Measurements from ENCODE around the gene YWHAQ. TPM values are rescaled to one million over a fixed set of nuclear protein-coding genes. Genes with fewer than 3 reads are reported as not detected.
"Not testable (repeated sequence)": the region's sequence is repeated elsewhere in the genome, so short reads cannot be mapped to it uniquely, and the experiment has no call there.

The YWHAQ gene
- total RNA-seq, 1 donor from 2014 or later = 655 TPM

- TF ChIP-seq EZH2 (IDR thresholded peaks at IDR 0.05) = no peak
- TF ChIP-seq EZH2phosphoT487 (IDR thresholded peaks at IDR 0.05) = no peak
- TF ChIP-seq CTCF (IDR thresholded peaks at IDR 0.05) = no peak
Observed at GRCh38 chr2:9595746-9596145, 35.1 kb downstream of the YWHAQ start.

GRCh38 chr2:9595256-9595655, 35.5 kb downstream of the YWHAQ start:
- DNase-seq (ENCODE audit: low spot score); H3K9ac ChIP-seq; H3K9me3 ChIP-seq (ENCODE audit: low read depth); H3K27me3 ChIP-seq; H2AFZ ChIP-seq (replicated peaks); H3K4me1 Mint-ChIP-seq; H3K4me3 ChIP-seq; H3K27ac Mint-ChIP-seq; H3K4me2 ChIP-seq; H3K4me1 ChIP-seq; H3K4me3 Mint-ChIP-seq; H3K27ac ChIP-seq; H3F3A ChIP-seq (ENCODE audit: low read depth); H3K27me3 Mint-ChIP-seq (ENCODE audit: insufficient read depth, low read depth): not testable (repeated sequence)
- peaks cover 100% of the 10 kb centered on the region for H3K79me2 ChIP-seq (ENCODE audit: low read depth)
- peaks cover 26% of the 10 kb centered on the region for H3K36me3 ChIP-seq
- H3K36me3 Mint-ChIP-seq = peaks cover 62% of the 10 kb centered on the region
- H3K9me3 Mint-ChIP-seq = peaks cover 28% of the 10 kb centered on the region
- H4K20me1 ChIP-seq (ENCODE audit: low read depth) = peaks cover 65% of the 10 kb centered on the region

More at GRCh38 chr2:9595746-9596145, 35.1 kb downstream of the YWHAQ start:
- H3K4me2 ChIP-seq = no peak overlapping the region
- H4K20me1 ChIP-seq (ENCODE audit: low read depth) = peaks cover 60% of the 10 kb centered on the region
- H2AFZ ChIP-seq (replicated peaks) = no peak overlapping the region
- no peak for DNase-seq (ENCODE audit: low spot score)
- H3K4me1 Mint-ChIP-seq = peaks cover 10% of the 10 kb centered on the region
- peaks cover 24% of the 10 kb centered on the region for H3K36me3 ChIP-seq
- H3K27me3 Mint-ChIP-seq (ENCODE audit: insufficient read depth, low read depth) = no peaks in the 10 kb centered on the region
- H3K27ac ChIP-seq = no peak overlapping the region
- peaks cover 33% of the 10 kb centered on the region for H3K9me3 Mint-ChIP-seq
- no peaks in the 10 kb centered on the region for H3K9me3 ChIP-seq (ENCODE audit: low read depth)
- peaks cover 100% of the 10 kb centered on the region for H3K79me2 ChIP-seq (ENCODE audit: low read depth)
- no peaks in the 10 kb centered on the region for H3K27me3 ChIP-seq
- no peak overlapping the region for H3K27ac Mint-ChIP-seq
- peaks cover 3% of the 10 kb centered on the region for H3F3A ChIP-seq (ENCODE audit: low read depth)
- H3K4me3 Mint-ChIP-seq = no peak overlapping the region
- no peak overlapping the region for H3K9ac ChIP-seq
- peaks cover 64% of the 10 kb centered on the region for H3K36me3 Mint-ChIP-seq
- H3K4me3 ChIP-seq = no peak overlapping the region
- no peaks in the 10 kb centered on the region for H3K4me1 ChIP-seq

- peaks cover 100% of the 10 kb centered on the region for H3K79me2 ChIP-seq (ENCODE audit: low read depth)
Observed at GRCh38 chr2:9594366-9595054, 36.3 kb downstream of the YWHAQ start.

More at GRCh38 chr2:9594366-9595054, 36.3 kb downstream of the YWHAQ start:
- peaks cover 10% of the 10 kb centered on the region for H3K4me1 Mint-ChIP-seq
- no peak overlapping the region for H3K4me3 ChIP-seq
- no peak overlapping the region for H3K4me2 ChIP-seq
- no peak overlapping the region for H3K27ac ChIP-seq
- DNase-seq (ENCODE audit: low spot score) = no peak
- H3K4me3 Mint-ChIP-seq = no peak overlapping the region
- peaks cover 13% of the 10 kb centered on the region for H3F3A ChIP-seq (ENCODE audit: low read depth)
- peaks cover 21% of the 10 kb centered on the region for H3K9me3 Mint-ChIP-seq
- peaks cover 72% of the 10 kb centered on the region for H4K20me1 ChIP-seq (ENCODE audit: low read depth)
- no peak overlapping the region for H2AFZ ChIP-seq (replicated peaks)
- H3K36me3 Mint-ChIP-seq = peaks cover 58% of the 10 kb centered on the region
- no peaks in the 10 kb centered on the region for H3K27me3 ChIP-seq
- H3K27ac Mint-ChIP-seq = no peak overlapping the region
- no peaks in the 10 kb centered on the region for H3K27me3 Mint-ChIP-seq (ENCODE audit: insufficient read depth, low read depth)
- H3K4me1 ChIP-seq = no peaks in the 10 kb centered on the region
- TF ChIP-seq EZH2 (IDR thresholded peaks at IDR 0.05) (no peak), CTCF (IDR thresholded peaks at IDR 0.05) (no peak), EZH2phosphoT487 (IDR thresholded peaks at IDR 0.05) (no peak)
- H3K36me3 ChIP-seq = peaks cover 28% of the 10 kb centered on the region
- no peak overlapping the region for H3K9ac ChIP-seq
- no peaks in the 10 kb centered on the region for H3K9me3 ChIP-seq (ENCODE audit: low read depth)

Measured in neural progenitor cell (in vitro differentiated cells).